ENCODE data around the gene TRPM8. TPM values are rescaled to one million over a fixed set of nuclear protein-coding genes. Genes with fewer than 3 reads are reported as not detected.

The TRPM8 gene
- total and polyA plus RNA-seq, 2 of the 8 experiments (the other 6 are each of a cell fraction or from before 2014, with no cell fraction given), result 0.18 to 0.54 TPM

- Histone ChIP-seq H3K9me3 (ENCODE audit: insufficient read depth in 2 of 2, low read depth in 1 of 2, low read length in 1 of 2) (no peaks in the 10 kb centered on the region; a peak in 1 of 4 replicates), H4K91ac (replicated peaks; ENCODE audit: insufficient read length, low read length) (no peak overlapping the region), H2BK5ac (ENCODE audit: low read depth, low read length) (no peak overlapping the region), H2AFZ (ENCODE audit: low read length) (no peak overlapping the region), H3K23me2 (ENCODE audit: low read depth, low read length) (peaks cover 3% of the 10 kb centered on the region), H2BK120ac (replicated peaks; ENCODE audit: low read depth, low read length) (no peak overlapping the region), H3K9ac (replicated peaks in 1 of 4; ENCODE audit: extremely low read depth in 1 of 4, low read depth in 3 of 4, low read length in 3 of 4) (no peak overlapping the region), H3K23ac (ENCODE audit: insufficient read length) (no peak overlapping the region), H3K27ac (ENCODE audit: low read depth, low read length) (no peak overlapping the region), H4K8ac (ENCODE audit: extremely low read depth, insufficient read depth, low read length) (no peak overlapping the region), H2BK20ac (ENCODE audit: low read length) (no peak overlapping the region), H2BK12ac (ENCODE audit: low read depth, low read length) (no peak overlapping the region), H4K5ac (ENCODE audit: insufficient read length, low read depth, low read length) (no peak overlapping the region), H3K36me3 (ENCODE audit: control insufficient read depth in 2 of 4, insufficient read depth in 4 of 4, low read length in 3 of 4) (peaks cover 0 to 6% (median 3%) of the 10 kb centered on the region in 4 experiments; a peak in 3 of 8 replicates), H4K20me1 (replicated peaks in 1 of 2; ENCODE audit: control insufficient read depth in 1 of 2, insufficient read depth in 2 of 2, low read length in 2 of 2) (no peaks in the 10 kb centered on the region), H3K4ac (replicated peaks; ENCODE audit: insufficient read length, low read depth, low read length) (no peak overlapping the region), H3K14ac (ENCODE audit: insufficient read length) (no peak overlapping the region), H3K18ac (ENCODE audit: extremely low read depth, low read length) (no peak overlapping the region), H3K56ac (replicated peaks; ENCODE audit: insufficient read length, low read depth, low read length) (no peak overlapping the region), H3K79me2 (ENCODE audit: control insufficient read depth in 1 of 2, insufficient read depth in 2 of 2, low read length in 2 of 2) (no peaks in the 10 kb centered on the region), H3K4me3 (ENCODE audit: extremely low read depth in 1 of 4, insufficient read depth in 2 of 4, low read depth in 3 of 4, low read length in 4 of 4) (no peak overlapping the region), H3K4me2 (ENCODE audit: insufficient read depth in 1 of 2, low read depth in 2 of 2, low read length in 2 of 2) (no peak overlapping the region), H3K27me3 (replicated peaks in 1 of 4; ENCODE audit: control insufficient read depth in 3 of 4, extremely low read depth in 1 of 4, insufficient read depth in 3 of 4, low read length in 3 of 4) (no peaks in the 10 kb centered on the region; a peak in 2 of 7 replicates), H2BK15ac (ENCODE audit: low read length) (no peak overlapping the region), H3K79me1 (ENCODE audit: low read depth, low read length) (no peaks in the 10 kb centered on the region), H2AK5ac (ENCODE audit: low read depth, low read length) (no peak overlapping the region), H3K4me1 (replicated peaks in 1 of 4; ENCODE audit: control insufficient read depth in 3 of 4, insufficient read depth in 4 of 4, low read length in 3 of 4) (no peaks in the 10 kb centered on the region)
- DNase-seq (ENCODE audit: low read depth in 1 of 2, low spot score in 2 of 2), result no peak
- no peak for FAIRE-seq
- ChIA-PET CTCF (ENCODE audit: partially characterized antibody) (no interaction called here), POLR2A (ENCODE audit: partially characterized antibody) (no interaction called here)
- no peak for TF ChIP-seq PHF8 (conservative IDR thresholded peaks at IDR 0.05; ENCODE audit: low read depth, low read length)
- TF ChIP-seq JUN (IDR thresholded peaks at IDR 0.05; ENCODE audit: low read depth, low read length), result no peak
- TF ChIP-seq SP1 (IDR thresholded peaks at IDR 0.05; ENCODE audit: low read depth, low read length), result no peak
- TF ChIP-seq RNF2 (IDR thresholded peaks at IDR 0.05; ENCODE audit: borderline replicate concordance, low read depth, low read length, missing control alignments, poor library complexity, severe bottlenecking), result no peak
- no peak for TF ChIP-seq E2F6 (IDR thresholded peaks at IDR 0.05)
- no peak for TF ChIP-seq CBX8 (IDR thresholded peaks at IDR 0.05; ENCODE audit: borderline replicate concordance, low read depth, low read length)
- TF ChIP-seq BCL11A (IDR thresholded peaks at IDR 0.05; ENCODE audit: low read depth in 2 of 2, low read length in 2 of 2), result no peak
- no peak for TF ChIP-seq SP2 (IDR thresholded peaks at IDR 0.05; ENCODE audit: low read length)
- TF ChIP-seq GTF2F1 (IDR thresholded peaks at IDR 0.05; ENCODE audit: borderline replicate concordance, low read depth, low read length), result no peak
- no peak for TF ChIP-seq CHD1 (IDR thresholded peaks at IDR 0.05; ENCODE audit: low read depth, low read length)
- TF ChIP-seq EGR1 (IDR thresholded peaks at IDR 0.05; ENCODE audit: borderline replicate concordance, low read depth, low read length), result no peak
- WGBS, 2 experiments (ENCODE audit: extremely low coverage in 1 of 2, insufficient coverage in 1 of 2, insufficient read length in 1 of 2, insufficient replicate concordance in 2 of 2, low coverage in 1 of 2, low lambda C conversion rate in 2 of 2, missing lambda C conversion rate in 1 of 2), result 88 to 100% methylated on average over 1 to 4 of the region's 4 CpGs
Observed at GRCh38 chr2:233871432-233871831, 45.7 kb upstream of the TRPM8 start.
